ENCODE measurements around the gene SLC25A36. TPM values are rescaled to one million over a fixed set of nuclear protein-coding genes. Genes with fewer than 3 reads are reported as not detected.
"Not testable (repeated sequence)": the region's sequence is repeated elsewhere in the genome, so short reads cannot be mapped to it uniquely, and the experiment has no call there.

The SLC25A36 gene
- total RNA-seq, 2 experiments from 2014 or later, result 166 to 171 TPM

DNA sequence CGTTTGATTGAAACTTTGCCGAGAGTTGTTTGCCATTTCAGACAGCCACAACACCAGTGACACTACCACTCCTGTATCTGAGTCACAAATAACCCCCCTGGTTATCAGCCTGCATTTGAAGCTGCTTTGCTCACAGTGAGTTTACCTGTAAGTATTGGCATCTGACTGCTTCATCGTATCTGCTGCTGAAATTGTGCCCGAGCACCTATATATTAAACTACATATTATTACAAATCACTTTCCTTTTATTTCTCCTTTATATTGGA is 70.3 kb downstream of the SLC25A36 start:
- peaks cover 1% of the 10 kb centered on the region for H3K4me1 ChIP-seq (ENCODE audit: insufficient read depth, low read length)
- no peaks in the 10 kb centered on the region for H3K36me3 Mint-ChIP-seq (ENCODE audit: low read depth)
- no peak overlapping the region for H3K4me3 Mint-ChIP-seq
- H3K27ac ChIP-seq (ENCODE audit: low read depth in 1 of 2, low read length in 2 of 2), result no peak overlapping the region
- CTCF ChIA-PET, result interaction anchor here (0.5 to 1.8 kb wide), 4 partner anchors 12 to 440 kb away, joined by 3 to 6 read pairs (median 4); no protein-coding TSS in a partner anchor
- peak; percentile 21 for ATAC-seq (ENCODE audit: poor library complexity)
- H3K36me3 ChIP-seq (ENCODE audit: insufficient read depth, low read length), result no peaks in the 10 kb centered on the region
- H3K27ac Mint-ChIP-seq, result no peak overlapping the region
- peaks cover 0 to 3% of the 10 kb centered on the region in 2 experiments for H3K27me3 ChIP-seq (ENCODE audit: control insufficient read depth in 1 of 2, insufficient read depth in 2 of 2, low read length in 2 of 2)
- DNase-seq, result no peak
- POLR2A ChIA-PET, result no interaction called here
- H3K9me3 ChIP-seq (ENCODE audit: control insufficient read depth in 1 of 2, insufficient read depth in 1 of 2, low read length in 2 of 2), result no peaks in the 10 kb centered on the region
- intact Hi-C loops (cut with DNase I, micrococcal nuclease), result loop anchor here (1.0 to 5.0 kb wide), 4 partner anchors 95 to 440 kb away; no protein-coding TSS in a partner anchor
- H3K4me1 Mint-ChIP-seq (ENCODE audit: low read depth), result peaks cover 6% of the 10 kb centered on the region
- TF ChIP-seq, protein P1, sequence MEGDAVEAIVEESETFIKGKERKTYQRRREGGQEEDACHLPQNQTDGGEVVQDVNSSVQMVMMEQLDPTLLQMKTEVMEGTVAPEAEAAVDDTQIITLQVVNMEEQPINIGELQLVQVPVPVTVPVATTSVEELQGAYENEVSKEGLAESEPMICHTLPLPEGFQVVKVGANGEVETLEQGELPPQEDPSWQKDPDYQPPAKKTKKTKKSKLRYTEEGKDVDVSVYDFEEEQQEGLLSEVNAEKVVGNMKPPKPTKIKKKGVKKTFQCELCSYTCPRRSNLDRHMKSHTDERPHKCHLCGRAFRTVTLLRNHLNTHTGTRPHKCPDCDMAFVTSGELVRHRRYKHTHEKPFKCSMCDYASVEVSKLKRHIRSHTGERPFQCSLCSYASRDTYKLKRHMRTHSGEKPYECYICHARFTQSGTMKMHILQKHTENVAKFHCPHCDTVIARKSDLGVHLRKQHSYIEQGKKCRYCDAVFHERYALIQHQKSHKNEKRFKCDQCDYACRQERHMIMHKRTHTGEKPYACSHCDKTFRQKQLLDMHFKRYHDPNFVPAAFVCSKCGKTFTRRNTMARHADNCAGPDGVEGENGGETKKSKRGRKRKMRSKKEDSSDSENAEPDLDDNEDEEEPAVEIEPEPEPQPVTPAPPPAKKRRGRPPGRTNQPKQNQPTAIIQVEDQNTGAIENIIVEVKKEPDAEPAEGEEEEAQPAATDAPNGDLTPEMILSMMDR (IDR thresholded peaks at IDR 0.05), result no peak
- H3K27me3 Mint-ChIP-seq, result peaks cover 54% of the 10 kb centered on the region
- H3K4me3 ChIP-seq (ENCODE audit: low read length), result no peak overlapping the region
- no peaks in the 10 kb centered on the region for H3K9me3 Mint-ChIP-seq

DNA sequence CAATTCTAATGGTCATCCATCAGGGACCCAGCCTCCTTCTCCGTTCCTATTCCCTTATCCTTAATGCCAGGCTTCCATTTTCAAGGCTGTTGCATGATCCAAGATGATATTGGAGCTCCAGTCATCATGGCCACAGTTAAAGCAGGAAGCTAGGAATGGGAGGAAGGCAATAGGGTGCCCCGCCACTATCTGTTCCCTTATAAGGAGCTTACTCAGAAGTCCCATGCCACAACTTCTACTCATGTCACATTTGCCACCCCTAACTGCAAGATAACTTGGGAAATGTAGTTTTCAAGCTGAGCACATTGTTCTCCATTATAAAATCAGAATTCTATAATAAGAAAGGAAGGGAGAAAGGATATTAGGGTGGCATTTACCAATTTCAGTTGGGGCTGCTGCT is 70.9 kb downstream of the SLC25A36 start:
- TF ChIP-seq, protein P1 (IDR thresholded peaks at IDR 0.05), result no peak
- CTCF ChIA-PET, result interaction anchor here (0.5 to 1.8 kb wide), 4 partner anchors 13 to 440 kb away, joined by 3 to 6 read pairs (median 4); no protein-coding TSS in a partner anchor
- H3K9me3 Mint-ChIP-seq, result no peaks in the 10 kb centered on the region

GRCh38 chr3:141015481-141015880 is 73.8 kb downstream of the SLC25A36 start:
- ChIA-PET CTCF (no interaction called here), POLR2A (no interaction called here)
- Mint-ChIP-seq H3K4me1 (ENCODE audit: low read depth) (peaks cover 14% of the 10 kb centered on the region), H3K4me3 (no peak overlapping the region), H3K9me3 (no peaks in the 10 kb centered on the region), H3K27ac (no peak overlapping the region), H3K27me3 (peaks cover 25% of the 10 kb centered on the region), H3K36me3 (ENCODE audit: low read depth) (no peaks in the 10 kb centered on the region)
- no peaks in the 10 kb centered on the region for H3K9me3 ChIP-seq (ENCODE audit: control insufficient read depth in 1 of 2, insufficient read depth in 1 of 2, low read length in 2 of 2)
- H3K4me1 ChIP-seq (ENCODE audit: insufficient read depth, low read length), result peaks cover 11% of the 10 kb centered on the region
- H3K4me3 ChIP-seq (ENCODE audit: low read length), result no peak overlapping the region
- intact Hi-C loops (cut with DNase I, micrococcal nuclease), result no loop called here
- ATAC-seq (ENCODE audit: poor library complexity), result no peak
- TF ChIP-seq, protein P1 (IDR thresholded peaks at IDR 0.05), result no peak
- H3K27me3 ChIP-seq (ENCODE audit: control insufficient read depth in 1 of 2, insufficient read depth in 2 of 2, low read length in 2 of 2), result no peaks in the 10 kb centered on the region
- DNase-seq, result no peak
- no peaks in the 10 kb centered on the region for H3K36me3 ChIP-seq (ENCODE audit: insufficient read depth, low read length)
- no peak overlapping the region for H3K27ac ChIP-seq (ENCODE audit: low read depth in 1 of 2, low read length in 2 of 2)

More for the DNA sequence above, 70.9 kb downstream of the SLC25A36 start:
- H3K27me3 Mint-ChIP-seq, result peaks cover 48% of the 10 kb centered on the region
- intact Hi-C loops (cut with DNase I, micrococcal nuclease), result loop anchor here (5.0 kb wide), 3 partner anchors 95 to 440 kb away; no protein-coding TSS in a partner anchor
- Histone ChIP-seq H3K36me3 (ENCODE audit: insufficient read depth, low read length) (no peaks in the 10 kb centered on the region), H3K27me3 (ENCODE audit: control insufficient read depth in 1 of 2, insufficient read depth in 2 of 2, low read length in 2 of 2) (peaks cover 0 to 3% of the 10 kb centered on the region in 2 experiments), H3K4me3 (ENCODE audit: low read length) (no peak overlapping the region), H3K4me1 (ENCODE audit: insufficient read depth, low read length) (peaks cover 7% of the 10 kb centered on the region), H3K27ac (ENCODE audit: low read depth in 1 of 2, low read length in 2 of 2) (no peak overlapping the region), H3K9me3 (ENCODE audit: control insufficient read depth in 1 of 2, insufficient read depth in 1 of 2, low read length in 2 of 2) (no peaks in the 10 kb centered on the region)
- ATAC-seq (ENCODE audit: poor library complexity) (no peak), DNase-seq (no peak)
- POLR2A ChIA-PET, result no interaction called here
- H3K36me3 Mint-ChIP-seq (ENCODE audit: low read depth), result no peaks in the 10 kb centered on the region
- no peak overlapping the region for H3K27ac Mint-ChIP-seq
- H3K4me1 Mint-ChIP-seq (ENCODE audit: low read depth), result peaks cover 9% of the 10 kb centered on the region
- no peak overlapping the region for H3K4me3 Mint-ChIP-seq

DNA sequence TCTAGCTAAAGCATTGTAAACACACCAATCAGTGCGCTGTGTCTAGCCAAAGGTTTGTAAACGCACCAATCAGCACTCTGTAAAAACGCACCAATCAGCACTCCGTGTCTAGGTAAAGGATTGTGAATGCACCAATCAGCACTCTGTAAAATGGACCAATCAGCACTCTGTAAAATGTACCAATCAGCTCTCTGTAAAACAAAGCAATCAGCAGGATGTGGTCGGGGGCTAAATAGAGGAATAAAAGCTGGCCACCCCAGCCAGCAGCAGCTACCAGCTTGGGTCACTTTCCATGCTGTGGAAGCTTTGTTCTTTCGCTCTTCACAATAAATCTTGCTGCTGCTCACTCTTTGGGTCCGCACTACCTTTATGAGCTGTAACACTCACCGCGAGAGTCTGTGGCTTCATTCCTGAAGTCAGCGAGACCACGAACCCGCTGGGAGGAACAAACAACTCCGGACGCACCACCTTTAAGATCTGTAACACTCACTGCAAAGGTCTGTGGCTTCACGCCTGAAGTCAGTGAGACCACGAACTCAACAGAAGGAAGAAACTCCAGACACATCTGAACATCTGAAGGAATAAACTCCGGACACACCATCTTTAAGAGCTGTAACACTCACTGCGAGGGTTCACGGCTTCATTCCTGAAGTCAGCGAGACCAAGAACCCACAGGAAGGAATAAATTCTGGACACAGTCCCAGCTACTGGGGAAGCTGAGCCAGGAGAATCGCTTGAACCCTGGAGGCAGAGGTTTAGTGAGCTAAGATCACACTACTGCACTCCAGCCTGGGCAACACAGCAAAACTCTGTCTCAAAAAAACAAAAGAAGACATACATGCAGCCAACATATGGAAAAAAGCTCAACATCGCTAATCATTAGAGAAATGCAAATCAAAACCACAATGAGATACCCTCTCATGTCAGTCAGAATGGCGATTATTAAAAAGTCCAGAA is 76.0 kb downstream of the SLC25A36 start:
- DNase-seq, result peak in 3 of 14 experiments; percentile 19 to 62 (median 44)
- H3K27me3 Mint-ChIP-seq; H3K4me1 Mint-ChIP-seq (ENCODE audit: low read depth); H3K9me3 Mint-ChIP-seq; H3K27me3 ChIP-seq (ENCODE audit: control insufficient read depth in 1 of 2, insufficient read depth in 2 of 2, low read length in 2 of 2); H3K36me3 Mint-ChIP-seq (ENCODE audit: low read depth); POLR2A ChIA-PET; ATAC-seq (ENCODE audit: poor library complexity); CTCF ChIA-PET; H3K27ac ChIP-seq (ENCODE audit: low read depth in 1 of 2, low read length in 2 of 2); H3K36me3 ChIP-seq (ENCODE audit: insufficient read depth, low read length); intact Hi-C loops (cut with DNase I, micrococcal nuclease); H3K9me3 ChIP-seq (ENCODE audit: control insufficient read depth in 1 of 2, insufficient read depth in 1 of 2, low read length in 2 of 2): not testable (repeated sequence)
- Histone ChIP-seq H3K4me3 (ENCODE audit: low read length) (peak overlapping the region; percentile 13), H3K4me1 (ENCODE audit: insufficient read depth, low read length) (peaks cover 11% of the 10 kb centered on the region)
- Mint-ChIP-seq H3K27ac (peak overlapping the region; percentile 62), H3K4me3 (peak overlapping the region; percentile 23)

Data from CD4-positive, alpha-beta T cell (primary cell).